Measurements from ENCODE around the gene WWTR1. TPM values are rescaled to one million over a fixed set of nuclear protein-coding genes. Genes with fewer than 3 reads are reported as not detected.

WWTR1 gene
- total RNA-seq, 2 experiments from 2014 or later, result 0.40 to 0.63 TPM

- Mint-ChIP-seq H3K27ac (no peak overlapping the region), H3K27me3 (peaks cover 1% of the 10 kb centered on the region), H3K4me3 (no peak overlapping the region), H3K36me3 (ENCODE audit: low read depth) (no peaks in the 10 kb centered on the region), H3K9me3 (no peaks in the 10 kb centered on the region), H3K4me1 (ENCODE audit: low read depth) (no peaks in the 10 kb centered on the region)
- ATAC-seq, result no peak
- POLR2A ChIA-PET, result no interaction called here
- intact Hi-C loops (cut with micrococcal nuclease), result no loop called here
- CTCF ChIA-PET, result interaction anchor here (0.8 kb wide), 1 partner anchor 16 kb away, joined by 3 read pairs; no protein-coding TSS in a partner anchor
- TF ChIP-seq CTCF (IDR thresholded peaks at IDR 0.05), result no peak
- no peak for DNase-seq
Observed at GRCh38 chr3:149470381-149470780, 187.4 kb downstream of the WWTR1 start.

GRCh38 chr3:149468504-149469212 lies 189.2 kb downstream of the WWTR1 start:
- intact Hi-C loops (cut with micrococcal nuclease), result no loop called here
- Mint-ChIP-seq H3K9me3 (no peaks in the 10 kb centered on the region), H3K27me3 (no peaks in the 10 kb centered on the region), H3K4me3 (no peak overlapping the region), H3K27ac (no peak overlapping the region), H3K4me1 (ENCODE audit: low read depth) (no peaks in the 10 kb centered on the region), H3K36me3 (ENCODE audit: low read depth) (no peaks in the 10 kb centered on the region)
- CTCF ChIA-PET, result no interaction called here
- no peak for DNase-seq
- ATAC-seq, result no peak
- TF ChIP-seq CTCF (IDR thresholded peaks at IDR 0.05), result no peak
- POLR2A ChIA-PET, result no interaction called here

Other genes with a start within 250 kb of the WWTR1 start
- gene TM4SF4, start 183.3 kb downstream of the WWTR1 start, total RNA-seq, result not detected
- 10 to 100 TPM; 31.0 to 31.8 TPM for gene COMMD2, start 94.5 kb upstream of the WWTR1 start, total RNA-seq
- not detected for gene ANKUB1, start 134.5 kb upstream of the WWTR1 start, total RNA-seq
- gene RNF13, start 155.2 kb upstream of the WWTR1 start, total RNA-seq, result 10 to 100 TPM; 25.7 to 26.3 TPM

Data from activated CD8-positive, alpha-beta T cell treated with anti-CD3 and anti-CD28 coated beads for 36 hours (primary cell).